Right atrium auricular region (tissue), 2 donors: ENCODE measurements around the gene MBD5. TPM values are rescaled to one million over a fixed set of nuclear protein-coding genes. Genes with fewer than 3 reads are reported as not detected.

Experiments
- DNase-seq: peaks from one replicate; pipeline ENCODE4 v3.0.0-alpha.2; 2019; ENCODE audit warnings: low spot score
- H3K27ac ChIP-seq, 2 donors: fragments of 200-600 bp; sonication (generic); 1 replicate in 1 of 2; 2 replicates in 1 of 2; pipeline ENCODE4 v1.5.1; 2016 to 2019
- H3K27me3 ChIP-seq, 2 donors: fragments of 200-600 bp; sonication (generic); one replicate each; pipeline versions ENCODE4 v1.5.1 to v1.6.0; 2017 to 2019
- H3K36me3 ChIP-seq: fragments of 200-600 bp; sonication (generic); one replicate; pipeline ENCODE4 v1.5.1; 2016
- H3K4me1 ChIP-seq, 2 donors: fragments of 200-600 bp; sonication (generic); one replicate each; pipeline versions ENCODE4 v1.5.1 to v1.6.0; 2017 to 2019
- H3K4me3 ChIP-seq, 2 donors: fragments of 200-600 bp; sonication (generic); 1 replicate in 1 of 2; 2 replicates in 1 of 2; pipeline ENCODE4 v1.5.1; 2017 to 2019; ENCODE audit warnings: mild to moderate bottlenecking in 1 of 2, moderate library complexity in 1 of 2
- H3K9me3 ChIP-seq, 2 donors: fragments of 200-600 bp; sonication (generic); one replicate each; pipeline ENCODE4 v1.5.1; 2019
- total RNA-seq, 2 donors: library from RNA; depleted of rRNA; stranded (reverse); fragments of >200 nt; gene quantifications; one replicate each; pipeline ENCODE4 v1.1.0, GENCODE V29; 2016
- TF ChIP-seq, protein P1 (sequence below), 2 donors: fragments of 200-600 bp; sonication (generic); IDR thresholded peaks; one replicate each; pipeline ENCODE4 v1.5.1; 2019; ENCODE audit warnings: antibody characterized with exemption in 2 of 2

MBD5 gene
- total RNA-seq, 2 donors from 2014 or later, result 14.5 to 22.8 TPM

DNA sequence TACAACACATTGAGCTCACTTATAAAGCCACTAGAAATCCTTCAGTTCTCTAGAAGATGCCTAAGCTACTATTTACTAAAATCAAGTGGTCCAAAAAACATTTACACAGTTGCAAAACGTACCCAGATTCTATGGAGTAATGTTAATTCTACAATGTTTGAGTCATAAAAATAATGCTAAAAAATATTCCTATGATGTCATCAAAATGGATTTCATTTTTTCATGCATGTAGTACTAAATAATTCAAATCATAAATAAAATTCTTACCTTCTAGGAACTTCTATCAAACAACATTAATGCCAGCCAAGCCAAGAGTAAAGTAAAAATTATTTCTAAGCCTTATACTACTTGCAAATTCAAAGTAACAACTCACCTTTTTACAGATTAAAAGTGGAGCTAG lies 454.7 kb downstream of the MBD5 start:
- Histone ChIP-seq H3K27ac (no peak overlapping the region), H3K9me3 (no peaks in the 10 kb centered on the region), H3K36me3 (no peaks in the 10 kb centered on the region), H3K27me3 (no peaks in the 10 kb centered on the region), H3K4me3 (no peak overlapping the region), H3K4me1 (no peaks in the 10 kb centered on the region)
- TF ChIP-seq, protein P1, sequence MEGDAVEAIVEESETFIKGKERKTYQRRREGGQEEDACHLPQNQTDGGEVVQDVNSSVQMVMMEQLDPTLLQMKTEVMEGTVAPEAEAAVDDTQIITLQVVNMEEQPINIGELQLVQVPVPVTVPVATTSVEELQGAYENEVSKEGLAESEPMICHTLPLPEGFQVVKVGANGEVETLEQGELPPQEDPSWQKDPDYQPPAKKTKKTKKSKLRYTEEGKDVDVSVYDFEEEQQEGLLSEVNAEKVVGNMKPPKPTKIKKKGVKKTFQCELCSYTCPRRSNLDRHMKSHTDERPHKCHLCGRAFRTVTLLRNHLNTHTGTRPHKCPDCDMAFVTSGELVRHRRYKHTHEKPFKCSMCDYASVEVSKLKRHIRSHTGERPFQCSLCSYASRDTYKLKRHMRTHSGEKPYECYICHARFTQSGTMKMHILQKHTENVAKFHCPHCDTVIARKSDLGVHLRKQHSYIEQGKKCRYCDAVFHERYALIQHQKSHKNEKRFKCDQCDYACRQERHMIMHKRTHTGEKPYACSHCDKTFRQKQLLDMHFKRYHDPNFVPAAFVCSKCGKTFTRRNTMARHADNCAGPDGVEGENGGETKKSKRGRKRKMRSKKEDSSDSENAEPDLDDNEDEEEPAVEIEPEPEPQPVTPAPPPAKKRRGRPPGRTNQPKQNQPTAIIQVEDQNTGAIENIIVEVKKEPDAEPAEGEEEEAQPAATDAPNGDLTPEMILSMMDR (IDR thresholded peaks at IDR 0.05), result no peak
- DNase-seq, result no peak

DNA sequence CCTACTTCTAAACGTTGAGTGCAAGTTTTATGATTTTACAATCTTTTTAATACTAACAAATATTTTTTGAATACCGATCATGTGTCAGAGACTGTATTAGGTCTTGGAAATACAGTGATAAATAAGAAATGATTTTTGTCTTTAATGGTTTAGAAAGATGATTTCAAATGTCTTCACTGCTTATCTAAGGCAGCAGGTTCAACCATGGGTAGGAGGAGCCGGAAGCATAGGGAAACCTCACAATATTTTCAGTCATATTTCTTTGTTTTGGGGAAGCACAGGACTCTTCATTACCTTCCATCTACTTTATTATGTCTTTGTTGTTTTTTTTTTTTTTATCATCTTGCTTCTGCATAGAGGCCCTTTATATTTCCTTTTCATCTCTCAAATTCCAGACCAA lies 458.5 kb downstream of the MBD5 start:
- TF ChIP-seq, protein P1 (IDR thresholded peaks at IDR 0.05), result no peak
- Histone ChIP-seq H3K27ac (no peak overlapping the region), H3K36me3 (no peaks in the 10 kb centered on the region), H3K4me1 (no peaks in the 10 kb centered on the region), H3K4me3 (no peak overlapping the region), H3K27me3 (no peaks in the 10 kb centered on the region), H3K9me3 (no peaks in the 10 kb centered on the region)
- DNase-seq, result no peak

DNA sequence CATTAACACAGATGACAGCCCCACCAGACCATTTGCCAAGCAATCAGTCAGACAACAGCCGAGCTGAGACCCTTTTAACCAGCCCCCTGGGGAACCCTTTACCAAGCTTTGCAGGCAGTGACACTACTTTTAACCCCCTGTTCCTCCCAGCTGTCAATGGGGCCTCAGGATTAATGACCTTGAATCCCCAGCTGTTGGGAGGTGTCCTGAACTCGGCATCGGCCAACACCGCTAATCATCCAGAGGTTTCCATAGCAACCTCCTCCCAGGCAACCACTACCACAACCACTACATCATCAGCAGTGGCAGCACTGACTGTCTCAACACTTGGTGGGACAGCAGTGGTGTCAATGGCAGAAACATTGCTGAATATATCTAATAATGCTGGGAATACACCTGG lies 462.8 kb downstream of the MBD5 start:
- no peaks in the 10 kb centered on the region for H3K4me1 ChIP-seq
- no peak overlapping the region for H3K27ac ChIP-seq
- no peaks in the 10 kb centered on the region for H3K36me3 ChIP-seq
- H3K27me3 ChIP-seq, result no peaks in the 10 kb centered on the region
- TF ChIP-seq, protein P1 (IDR thresholded peaks at IDR 0.05), result no peak
- no peak for DNase-seq
- H3K4me3 ChIP-seq, result no peak overlapping the region
- H3K9me3 ChIP-seq, result no peaks in the 10 kb centered on the region

DNA sequence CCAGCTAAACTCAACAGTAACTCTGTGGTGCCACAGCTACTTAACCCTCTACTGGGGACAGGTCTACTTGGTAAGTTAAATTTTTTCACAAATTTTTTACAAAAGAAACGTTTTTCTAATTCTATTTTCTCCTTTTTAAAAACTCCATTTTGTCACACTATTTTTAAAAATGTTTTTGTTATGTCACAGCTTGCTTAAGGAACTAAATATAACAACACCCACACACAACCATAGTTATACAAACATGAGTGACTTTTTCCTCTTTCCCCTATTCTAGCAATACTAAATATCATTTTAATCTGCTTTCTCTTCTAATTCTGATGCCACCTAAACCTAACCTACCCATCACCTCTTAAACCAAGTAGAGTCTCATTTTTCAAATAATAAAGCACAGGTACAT lies 463.2 kb downstream of the MBD5 start:
- Histone ChIP-seq H3K27ac (no peak overlapping the region), H3K4me1 (no peaks in the 10 kb centered on the region), H3K36me3 (peaks cover under 1% of the 10 kb centered on the region), H3K9me3 (no peaks in the 10 kb centered on the region), H3K4me3 (no peak overlapping the region), H3K27me3 (no peaks in the 10 kb centered on the region)
- TF ChIP-seq, protein P1 (IDR thresholded peaks at IDR 0.05), result no peak
- DNase-seq, result no peak

DNA sequence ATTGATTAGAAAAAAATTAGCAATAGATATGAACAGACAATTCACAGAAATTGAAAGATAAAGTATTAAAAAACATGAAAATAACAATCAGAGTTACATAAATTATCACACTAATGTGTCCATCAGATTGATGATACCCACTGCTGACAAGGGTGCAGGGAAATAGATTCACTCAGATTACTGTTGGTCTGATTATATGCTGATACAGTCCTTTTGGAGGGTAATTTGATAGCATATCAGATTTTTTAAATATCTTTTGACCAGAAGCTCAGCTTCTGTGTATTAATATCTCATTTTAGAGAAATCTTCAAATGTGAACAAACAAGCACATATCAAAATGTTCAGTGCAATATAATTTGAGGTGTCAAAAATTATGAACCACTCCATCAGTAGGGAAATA lies 465.8 kb downstream of the MBD5 start:
- peaks cover 12% of the 10 kb centered on the region for H3K36me3 ChIP-seq
- H3K27ac ChIP-seq, result no peak overlapping the region
- H3K27me3 ChIP-seq, result no peaks in the 10 kb centered on the region
- DNase-seq, result no peak
- H3K4me1 ChIP-seq, result no peaks in the 10 kb centered on the region
- TF ChIP-seq, protein P1 (IDR thresholded peaks at IDR 0.05), result no peak
- H3K9me3 ChIP-seq, result no peaks in the 10 kb centered on the region
- no peak overlapping the region for H3K4me3 ChIP-seq

DNA sequence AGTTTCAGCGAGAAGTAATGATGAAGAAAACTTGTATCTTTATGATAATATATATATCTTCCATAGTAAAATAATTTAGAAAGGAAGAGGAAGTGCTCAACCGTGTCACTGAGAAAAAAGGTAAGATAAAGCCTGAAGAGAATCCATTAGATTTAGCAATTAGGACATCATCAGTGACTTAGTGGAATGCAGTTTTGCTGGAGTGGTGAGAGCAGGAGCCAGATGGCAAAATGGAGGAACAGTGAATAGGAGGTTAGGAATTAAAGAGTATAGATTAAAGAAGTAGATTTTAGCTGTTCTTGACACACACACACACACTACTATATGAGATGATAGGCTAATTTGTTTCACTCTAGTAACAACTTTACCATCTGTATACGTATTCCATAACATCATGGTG lies 466.5 kb downstream of the MBD5 start:
- H3K36me3 ChIP-seq, result peaks cover 12% of the 10 kb centered on the region
- no peak for DNase-seq
- no peak overlapping the region for H3K27ac ChIP-seq
- TF ChIP-seq, protein P1 (IDR thresholded peaks at IDR 0.05), result no peak
- no peaks in the 10 kb centered on the region for H3K9me3 ChIP-seq
- H3K4me1 ChIP-seq, result no peaks in the 10 kb centered on the region
- H3K27me3 ChIP-seq, result no peaks in the 10 kb centered on the region
- no peak overlapping the region for H3K4me3 ChIP-seq
